Gastrocnemius medialis (tissue), 4 donors: ENCODE results near the gene MAP3K15. TPM values are rescaled to one million over a fixed set of nuclear protein-coding genes. Genes with fewer than 3 reads are reported as not detected.

ENCODE experiments used
- ATAC-seq, 2 donors: fragments of 150-250 bp; one replicate each; pipeline ENCODE4 v1.9.1; 2016
- DNase-seq, 2 donors: peaks; one replicate each; pipeline ENCODE4 v3.0.0-alpha.2; 2019
- H3K27ac ChIP-seq, 4 donors: fragments of 200-600 bp; sonication (generic); 1 replicate in 1 of 4; 2 replicates in 3 of 4; pipeline ENCODE4 v1.5.1; 2016 to 2018; ENCODE audit warnings: mild to moderate bottlenecking in 2 of 4, moderate library complexity in 1 of 4
- H3K27me3 ChIP-seq, 3 donors: fragments of 200-600 bp; sonication (generic) in 2 of 3; 1 replicate in 1 of 3; 2 replicates in 2 of 3; pipeline versions ENCODE4 v1.5.1 to v1.6.0; 2016 to 2019; ENCODE audit warnings: mild to moderate bottlenecking in 1 of 3, moderate library complexity in 1 of 3
- H3K36me3 ChIP-seq, 2 donors: fragments of 200-600 bp; sonication (generic) in 1 of 2; one replicate each; pipeline ENCODE4 v1.5.1; 2017 to 2018
- H3K4me1 ChIP-seq, 2 donors: fragments of 200-600 bp; sonication (generic) in 1 of 2; one replicate each; pipeline ENCODE4 v1.5.1; 2016 to 2017; ENCODE audit warnings: mild to moderate bottlenecking in 2 of 2
- H3K4me3 ChIP-seq, 4 donors: fragments of 200-600 bp; sonication (generic) in 3 of 4; 1 replicate in 1 of 4; 2 replicates in 3 of 4; pipeline ENCODE4 v1.5.1; 2016 to 2019; ENCODE audit warnings: mild to moderate bottlenecking in 2 of 4
- H3K9me3 ChIP-seq, 3 donors: fragments of 200-600 bp; sonication (generic) in 2 of 3; 1 replicate in 1 of 3; 2 replicates in 2 of 3; pipeline ENCODE4 v1.5.1; 2016 to 2019
- POLR2A ChIP-seq, 2 donors: fragments of 450-650 bp; IDR thresholded peaks; one replicate each; pipeline ENCODE4 v1.6.1; 2017; ENCODE audit warnings: antibody characterized with exemption in 2 of 2, mild to moderate bottlenecking in 2 of 2, moderate library complexity in 2 of 2
- in situ Hi-C, 4 donors: fragments of 200-750 bp; cut with MboI; loops; one replicate each; pipeline versions ENCODE4 v1.15.0 to v1.8.0; 2017; ENCODE audit warnings: low sequenced_read_pairs in 4 of 4
- intact Hi-C: fragments of 100-400 bp; cut with DNase I; formaldehyde crosslinking; loops from one replicate; pipeline ENCODE4 v1.15.1; 2023; ENCODE audit warnings: low total_unique reads
- total RNA-seq, 4 donors: library from RNA; depleted of rRNA; stranded (reverse); fragments of >200 nt; gene quantifications; one replicate each; pipeline versions ENCODE4 v1.1.0 to v1.2.3, GENCODE V29; 2016
- TF ChIP-seq, protein P1 (sequence below), 5 experiments: fragments of 450-650 bp in 3 of 5; fragments of 200-600 bp in 2 of 5; sonication (generic) in 2 of 5; IDR thresholded peaks in 4 of 5; conservative IDR thresholded peaks in 1 of 5; 1 replicate in 4 of 5; 2 replicates in 1 of 5; pipeline ENCODE4 v1.5.1; 2016 to 2019; ENCODE audit warnings: antibody characterized with exemption in 5 of 5, mild to moderate bottlenecking in 3 of 5, moderate library complexity in 3 of 5

Gene MAP3K15
- total RNA-seq, 4 donors from 2014 or later = not detected

DNA sequence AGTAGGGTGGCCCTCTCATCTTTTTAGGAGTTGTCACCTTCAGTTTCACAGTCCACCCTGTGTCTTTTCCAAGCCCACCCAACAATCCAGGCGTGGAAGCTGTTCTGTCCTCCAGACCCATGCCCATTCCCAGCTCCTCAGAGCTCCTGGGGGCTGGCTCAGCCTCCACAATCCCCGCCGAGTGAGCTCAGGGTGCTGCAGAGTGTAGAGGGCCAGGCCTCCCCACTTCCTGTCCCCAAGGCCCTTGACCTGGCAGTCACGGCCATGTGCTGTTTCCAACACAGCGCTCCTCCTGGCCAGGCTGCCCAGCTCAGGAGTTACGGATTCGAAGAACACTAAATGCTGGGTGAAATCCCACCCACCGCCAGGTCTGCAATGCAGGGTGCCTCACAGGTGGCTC is 139.8 kb downstream of the MAP3K15 start:
- TF ChIP-seq, protein P1, sequence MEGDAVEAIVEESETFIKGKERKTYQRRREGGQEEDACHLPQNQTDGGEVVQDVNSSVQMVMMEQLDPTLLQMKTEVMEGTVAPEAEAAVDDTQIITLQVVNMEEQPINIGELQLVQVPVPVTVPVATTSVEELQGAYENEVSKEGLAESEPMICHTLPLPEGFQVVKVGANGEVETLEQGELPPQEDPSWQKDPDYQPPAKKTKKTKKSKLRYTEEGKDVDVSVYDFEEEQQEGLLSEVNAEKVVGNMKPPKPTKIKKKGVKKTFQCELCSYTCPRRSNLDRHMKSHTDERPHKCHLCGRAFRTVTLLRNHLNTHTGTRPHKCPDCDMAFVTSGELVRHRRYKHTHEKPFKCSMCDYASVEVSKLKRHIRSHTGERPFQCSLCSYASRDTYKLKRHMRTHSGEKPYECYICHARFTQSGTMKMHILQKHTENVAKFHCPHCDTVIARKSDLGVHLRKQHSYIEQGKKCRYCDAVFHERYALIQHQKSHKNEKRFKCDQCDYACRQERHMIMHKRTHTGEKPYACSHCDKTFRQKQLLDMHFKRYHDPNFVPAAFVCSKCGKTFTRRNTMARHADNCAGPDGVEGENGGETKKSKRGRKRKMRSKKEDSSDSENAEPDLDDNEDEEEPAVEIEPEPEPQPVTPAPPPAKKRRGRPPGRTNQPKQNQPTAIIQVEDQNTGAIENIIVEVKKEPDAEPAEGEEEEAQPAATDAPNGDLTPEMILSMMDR (IDR thresholded peaks at IDR 0.05 in 4 of 5, conservative IDR thresholded peaks at IDR 0.05 in 1 of 5) = no peak
- no peak for TF ChIP-seq POLR2A (IDR thresholded peaks at IDR 0.05)
- no peak overlapping the region for H3K27ac ChIP-seq
- DNase-seq (no peak), ATAC-seq (no peak)
- in situ Hi-C loops (loop anchor here in 1 of 4 donors (25.0 kb wide), 1 partner anchor 512 kb away; the partner anchor contains the start of gene SH3KBP1), intact Hi-C loops (no loop called here)
- no peak overlapping the region for H3K4me3 ChIP-seq
- H3K27me3 ChIP-seq = peaks cover 0 to 7% (median 0%) of the 10 kb centered on the region in 3 donors
- H3K36me3 ChIP-seq = no peaks in the 10 kb centered on the region
- peaks cover 0 to 4% of the 10 kb centered on the region in 2 donors for H3K4me1 ChIP-seq
- no peaks in the 10 kb centered on the region for H3K9me3 ChIP-seq

DNA sequence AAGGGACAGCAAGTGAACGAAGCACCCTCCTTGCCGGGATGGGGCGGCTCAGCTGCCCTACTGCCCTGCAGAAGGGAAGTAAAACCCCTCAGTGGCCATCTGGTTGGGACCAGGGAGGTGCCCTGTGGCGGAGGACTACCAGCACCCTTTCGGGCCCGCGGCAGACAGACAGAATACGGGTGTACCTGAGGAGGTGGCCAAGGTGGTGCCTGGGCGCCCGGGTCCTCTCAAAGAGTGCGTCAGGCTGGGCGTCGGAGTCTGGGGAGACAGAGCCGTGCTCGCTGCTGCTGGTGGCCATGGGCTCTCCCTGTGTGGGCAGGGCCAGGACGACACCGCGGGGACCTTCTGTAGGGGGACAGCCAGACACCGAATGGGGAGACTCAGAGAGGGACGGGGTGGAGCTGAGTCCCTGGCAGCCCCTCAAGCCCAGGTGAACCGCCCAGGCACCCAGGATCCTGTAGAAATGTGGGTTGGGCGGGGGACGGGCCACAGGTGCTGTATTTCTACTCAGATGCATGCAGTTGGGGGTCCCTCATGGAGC is 141.9 kb downstream of the MAP3K15 start:
- H3K4me3 ChIP-seq = no peak overlapping the region
- H3K36me3 ChIP-seq = no peaks in the 10 kb centered on the region
- intact Hi-C loops = loop anchor here (5.0 kb wide), 1 partner anchor 514 kb away; the partner anchor contains the start of gene SH3KBP1
- H3K27ac ChIP-seq = no peak overlapping the region
- ATAC-seq = no peak
- in situ Hi-C loops = loop anchor here in 1 of 4 donors (25.0 kb wide), 1 partner anchor 514 kb away; the partner anchor contains the start of gene SH3KBP1
- no peaks in the 10 kb centered on the region for H3K9me3 ChIP-seq
- TF ChIP-seq POLR2A (IDR thresholded peaks at IDR 0.05) = no peak
- TF ChIP-seq, protein P1 (IDR thresholded peaks at IDR 0.05 in 4 of 5, conservative IDR thresholded peaks at IDR 0.05 in 1 of 5) = no peak
- H3K4me1 ChIP-seq = peaks cover 0 to 4% of the 10 kb centered on the region in 2 donors
- H3K27me3 ChIP-seq = peaks cover 0 to 7% (median 0%) of the 10 kb centered on the region in 3 donors
- no peak for DNase-seq

GRCh38 chrX:19372547-19373331 is 142.6 kb downstream of the MAP3K15 start:
- intact Hi-C loops = loop anchor here (5.0 kb wide), 1 partner anchor 515 kb away; the partner anchor contains the start of gene SH3KBP1
- H3K36me3 ChIP-seq = no peaks in the 10 kb centered on the region
- H3K27me3 ChIP-seq = peaks cover 0 to 7% (median 0%) of the 10 kb centered on the region in 3 donors
- no peaks in the 10 kb centered on the region for H3K9me3 ChIP-seq
- in situ Hi-C loops = loop anchor here in 1 of 4 donors (25.0 kb wide), 1 partner anchor 515 kb away; the partner anchor contains the start of gene SH3KBP1
- H3K27ac ChIP-seq = no peak overlapping the region
- peaks cover 0 to 4% of the 10 kb centered on the region in 2 donors for H3K4me1 ChIP-seq
- ATAC-seq = peak in 1 of 2 donors; percentile 56
- DNase-seq = peak in 1 of 2 donors; percentile 5
- peak overlapping the region; percentile 36 to 47 (median 36) for H3K4me3 ChIP-seq
- no peak for TF ChIP-seq POLR2A (IDR thresholded peaks at IDR 0.05)
- TF ChIP-seq, protein P1 (IDR thresholded peaks at IDR 0.05 in 4 of 5, conservative IDR thresholded peaks at IDR 0.05 in 1 of 5) = no peak

- DNase-seq = peak in 1 of 2 donors; percentile 31
- in situ Hi-C loops (loop anchor here in 1 of 4 donors (25.0 kb wide), 1 partner anchor 515 kb away; the partner anchor contains the start of gene SH3KBP1), intact Hi-C loops (loop anchor here (5.0 kb wide), 1 partner anchor 515 kb away; the partner anchor contains the start of gene SH3KBP1)
- peaks cover 0 to 4% of the 10 kb centered on the region in 2 donors for H3K4me1 ChIP-seq
- peak overlapping the region; percentile 36 to 47 (median 36) for H3K4me3 ChIP-seq
- no peak for TF ChIP-seq POLR2A (IDR thresholded peaks at IDR 0.05)
- TF ChIP-seq, protein P1 (IDR thresholded peaks at IDR 0.05 in 4 of 5, conservative IDR thresholded peaks at IDR 0.05 in 1 of 5) = peak in 4 of 5 experiments; percentile 24 to 64 (median 45)
- peaks cover 0 to 7% (median 0%) of the 10 kb centered on the region in 3 donors for H3K27me3 ChIP-seq
- no peak overlapping the region for H3K27ac ChIP-seq
- no peaks in the 10 kb centered on the region for H3K36me3 ChIP-seq
- H3K9me3 ChIP-seq = no peaks in the 10 kb centered on the region
- peak in 1 of 2 donors; percentile 61 for ATAC-seq
These were observed 143.2 kb downstream of the MAP3K15 start for GRCh38 chrX:19372170-19372546.
